GM19372 (cell line): ENCODE results near the gene TADA3.
A peak's percentile ranks its signal among the peaks of the same experiment; 100 is the strongest.

Experiments
- ATAC-seq: cut with Tn5 transposase; IDR thresholded peaks from one replicate; pipeline ENCODE4 v1.9.1; 2021; ENCODE audit warnings: mild to moderate bottlenecking, low read depth, moderate library complexity; ENCODE audit not compliant: unreplicated experiment

The TADA3 gene

GRCh38 chr3:9767418-9767817 lies 24.9 kb downstream of the TADA3 start:
- no peak for ATAC-seq

DNA sequence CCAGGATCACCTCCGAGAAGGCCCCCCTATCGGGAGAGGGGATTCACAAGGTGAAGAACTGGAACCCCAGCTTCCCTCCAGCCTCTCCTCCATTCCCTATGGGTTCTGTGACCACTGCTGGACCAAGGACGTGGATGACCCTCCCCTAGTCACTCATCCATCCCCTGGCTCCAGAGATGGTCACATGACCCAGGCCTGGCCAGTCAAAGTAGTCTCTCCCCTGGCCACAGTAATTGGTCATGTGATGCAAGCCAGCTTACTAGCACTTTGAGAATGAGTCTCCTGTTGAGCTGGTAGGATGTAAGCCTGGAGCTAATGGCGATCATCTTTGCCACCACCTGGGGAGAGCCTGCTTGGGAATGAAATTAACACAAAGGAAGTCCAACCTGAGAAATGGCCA lies 26.4 kb downstream of the TADA3 start:
- ATAC-seq, result no peak

DNA sequence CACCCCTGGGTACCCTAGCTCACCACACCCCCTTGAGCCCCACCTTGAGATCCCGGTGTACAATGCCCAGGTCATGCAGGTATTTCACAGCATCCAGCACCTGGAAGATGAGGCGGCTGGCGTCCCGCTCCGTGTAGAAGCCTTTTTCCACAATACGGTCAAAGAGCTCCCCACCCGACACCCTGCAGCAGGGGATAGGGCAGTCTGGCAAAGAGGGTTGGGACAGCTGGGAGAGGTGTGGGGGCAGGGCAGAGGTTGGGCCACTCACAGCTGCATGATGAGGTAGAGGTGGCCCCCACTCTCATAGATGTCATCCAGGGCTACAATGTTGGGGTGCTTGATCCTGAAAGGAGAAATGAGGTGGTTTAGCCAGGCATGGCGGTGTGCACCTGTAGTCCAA lies 29.4 kb downstream of the TADA3 start:
- ATAC-seq, result no peak

DNA sequence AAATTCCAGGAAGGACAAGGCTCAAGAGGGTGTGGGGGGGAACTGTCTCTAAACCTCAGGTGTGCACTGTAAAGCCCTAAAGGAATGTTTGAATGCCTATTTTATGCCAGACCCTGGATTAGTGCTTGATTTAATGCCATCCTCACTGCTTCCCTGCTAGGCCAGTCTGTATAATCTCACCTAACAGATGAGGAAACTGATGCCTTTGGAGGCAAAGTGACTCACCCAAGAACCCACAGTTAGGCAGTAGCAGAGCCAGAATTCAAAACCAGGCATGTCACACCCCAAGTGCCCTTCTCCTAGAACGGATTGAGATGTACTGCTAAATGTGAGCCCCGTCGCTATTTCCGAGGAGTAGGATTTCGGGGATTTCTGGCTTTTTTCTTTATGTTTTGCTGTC lies 30.4 kb downstream of the TADA3 start:
- ATAC-seq, result no peak

DNA sequence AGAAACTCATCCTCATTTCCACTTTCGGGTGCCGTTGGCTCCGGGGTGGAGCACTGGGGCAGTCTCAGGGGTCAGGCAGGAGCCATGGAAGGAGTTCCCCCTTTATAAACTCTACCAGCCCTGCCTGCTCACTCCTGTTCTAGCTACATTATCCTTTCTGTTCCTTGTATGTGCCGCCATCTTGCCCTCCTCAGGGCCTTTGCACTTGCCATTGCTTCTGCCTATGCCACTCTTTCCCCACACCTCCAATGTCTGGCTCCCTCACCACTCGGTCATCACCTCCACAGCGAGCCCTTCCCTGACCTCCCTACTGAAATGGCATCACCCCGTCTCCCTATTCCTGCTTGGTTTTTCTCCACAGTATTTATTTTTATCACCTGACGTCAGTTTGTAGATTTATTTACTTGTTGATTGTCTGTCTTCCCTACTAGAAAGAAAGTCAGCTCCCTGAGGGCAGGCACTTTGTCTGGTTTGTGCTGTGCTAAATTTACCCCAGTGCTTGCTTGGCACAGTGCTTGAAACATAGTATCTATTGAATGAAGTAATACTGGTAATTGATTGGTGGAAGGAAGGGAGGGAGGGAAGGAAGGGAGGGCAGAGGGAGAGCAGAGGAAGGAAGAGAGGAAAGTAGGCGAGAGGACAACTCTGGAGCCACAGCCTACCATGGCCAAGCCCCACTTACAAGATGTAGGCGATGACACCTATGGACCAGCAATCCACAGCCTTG lies 31.3 kb downstream of the TADA3 start:
- ATAC-seq, result no peak

GRCh38 chr3:9757427-9757826 lies 34.8 kb downstream of the TADA3 start:
- ATAC-seq, result no peak

GRCh38 chr3:9754678-9755077 lies 37.6 kb downstream of the TADA3 start:
- ATAC-seq, result no peak

GRCh38 chr3:9750556-9751411 lies 41.5 kb downstream of the TADA3 start:
- ATAC-seq, result no peak

- ATAC-seq, result peak; percentile 94
Observed at GRCh38 chr3:9749645-9750555, 42.4 kb downstream of the TADA3 start, which contains the start of gene OGG1. TSS of gene OGG1 (plus strand) at chr3:9749952. CDS start at chr3:9750287, 335 bp downstream.

GRCh38 chr3:9749296-9749644 lies 43.0 kb downstream of the TADA3 start:
- no peak for ATAC-seq

- ATAC-seq, result no peak
Observed at GRCh38 chr3:9748031-9748430, 44.2 kb downstream of the TADA3 start.

DNA sequence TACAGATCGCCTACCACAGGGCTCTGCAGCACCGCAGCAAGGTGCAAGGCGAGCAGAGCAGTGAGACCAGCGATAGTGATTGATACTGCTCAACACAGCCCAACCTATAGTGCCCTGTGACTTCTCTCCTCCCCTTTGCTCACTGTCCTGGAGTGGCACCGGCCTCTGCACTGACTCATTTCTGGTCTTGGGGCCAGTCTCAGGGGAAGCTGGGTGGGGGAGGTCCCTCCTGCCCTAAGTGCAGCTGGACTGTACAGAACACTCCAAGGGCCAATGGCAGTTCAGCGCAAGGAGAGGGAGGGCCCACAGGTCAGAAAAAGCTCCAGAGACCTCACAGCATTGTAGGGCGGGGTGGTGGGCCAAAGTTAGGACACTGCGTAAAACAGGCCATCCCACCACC lies 45.0 kb downstream of the TADA3 start:
- no peak for ATAC-seq

DNA sequence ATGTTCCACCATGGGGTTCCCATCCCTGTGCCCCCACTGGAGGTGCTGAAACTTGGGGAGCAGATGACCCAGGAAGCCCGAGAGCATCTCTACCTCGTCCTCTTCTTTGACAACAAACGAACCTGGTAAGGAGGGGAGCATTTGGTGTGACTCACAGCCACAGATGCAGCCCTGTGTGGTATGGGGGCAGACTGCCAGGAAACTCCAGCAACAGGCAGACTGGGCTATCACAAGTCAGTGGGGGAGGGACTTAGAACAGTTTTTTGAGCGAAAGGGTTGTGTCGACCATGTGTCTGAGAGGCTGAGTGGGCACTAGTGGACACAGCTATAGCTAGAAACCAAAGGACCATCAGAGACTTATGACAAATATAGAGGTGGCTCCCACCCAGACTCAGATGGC lies 45.9 kb downstream of the TADA3 start:
- ATAC-seq, result no peak

GRCh38 chr3:9745521-9745920 lies 46.8 kb downstream of the TADA3 start:
- no peak for ATAC-seq

DNA sequence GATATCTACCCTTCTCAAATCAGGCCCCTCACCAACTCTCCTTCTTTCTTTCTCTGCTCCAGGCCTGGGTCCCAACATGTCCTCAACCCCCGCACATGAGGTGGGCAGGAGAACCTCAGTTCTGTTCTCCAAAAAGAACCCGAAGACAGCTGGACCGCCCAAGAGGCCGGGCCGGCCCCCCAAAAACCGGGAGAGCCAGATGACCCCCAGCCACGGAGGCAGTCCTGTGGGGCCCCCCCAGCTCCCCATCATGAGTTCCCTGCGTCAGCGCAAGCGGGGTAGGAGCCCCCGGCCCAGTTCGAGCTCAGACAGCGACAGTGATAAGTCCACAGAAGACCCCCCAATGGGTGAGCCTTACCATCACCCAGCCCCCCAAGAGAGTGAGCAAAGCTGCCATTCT lies 48.1 kb downstream of the TADA3 start:
- no peak for ATAC-seq

- no peak for ATAC-seq
Observed at GRCh38 chr3:9743548-9743947, 48.7 kb downstream of the TADA3 start.

DNA sequence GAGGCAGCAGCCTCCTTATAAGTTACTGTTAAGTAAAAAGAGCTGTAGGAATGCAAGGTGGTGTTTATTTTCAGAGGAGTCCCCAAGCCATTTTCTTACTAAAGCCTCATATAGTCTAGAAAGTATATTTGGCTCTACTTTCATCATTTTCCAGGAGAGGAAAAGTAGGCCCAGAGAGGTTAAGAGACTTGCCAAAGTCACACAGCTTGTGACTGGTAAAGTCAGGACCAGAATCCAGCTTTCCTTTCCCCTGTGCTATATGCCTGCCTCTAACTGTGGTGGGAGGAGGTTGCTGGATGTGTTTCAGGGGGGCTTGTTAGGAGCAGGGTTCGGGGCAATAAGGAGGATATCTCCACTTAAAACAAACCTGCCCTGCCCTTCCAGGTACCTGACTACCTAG lies 49.7 kb downstream of the TADA3 start:
- no peak for ATAC-seq

DNA sequence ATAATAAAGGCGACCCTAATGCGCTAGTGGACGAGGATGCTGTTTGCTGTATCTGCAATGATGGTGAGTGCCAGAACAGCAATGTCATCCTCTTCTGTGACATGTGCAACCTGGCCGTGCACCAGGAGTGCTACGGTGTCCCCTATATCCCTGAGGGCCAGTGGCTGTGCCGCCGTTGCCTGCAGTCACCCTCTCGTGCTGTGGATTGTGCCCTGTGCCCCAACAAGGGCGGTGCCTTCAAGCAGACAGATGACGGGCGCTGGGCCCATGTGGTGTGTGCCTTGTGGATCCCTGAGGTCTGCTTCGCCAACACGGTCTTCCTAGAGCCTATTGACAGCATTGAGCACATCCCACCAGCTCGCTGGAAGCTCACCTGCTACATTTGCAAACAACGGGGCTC lies 53.1 kb downstream of the TADA3 start:
- no peak for ATAC-seq

DNA sequence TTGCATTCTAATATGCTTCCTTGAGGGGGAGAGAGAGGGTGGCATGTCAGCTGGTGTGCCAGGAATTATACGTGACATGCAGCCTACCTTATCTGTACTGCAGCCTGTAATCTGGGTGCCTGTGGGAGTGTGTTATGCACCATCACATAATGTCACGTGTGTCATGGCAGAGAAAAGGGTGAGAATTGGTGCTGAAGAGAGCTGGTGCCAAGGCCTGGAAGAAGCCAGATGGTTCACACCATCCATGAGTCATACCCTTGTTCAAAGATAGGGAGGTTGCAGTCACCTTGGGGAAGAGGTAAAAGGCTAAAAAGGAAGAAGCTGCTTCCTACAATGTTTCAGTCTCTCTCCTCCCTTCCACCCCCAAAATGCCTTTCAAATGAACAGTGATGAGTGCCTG lies 55.4 kb downstream of the TADA3 start:
- no peak for ATAC-seq

- no peak for ATAC-seq
Observed at GRCh38 chr3:9732740-9733115, 59.5 kb downstream of the TADA3 start.
